ENCODE measurements around the gene NSG1.

NSG1 gene

GRCh38 chr4:4374388-4375098 is 12.4 kb upstream of the NSG1 start:
- DNase-seq (ENCODE audit: low read depth), result no peak

DNA sequence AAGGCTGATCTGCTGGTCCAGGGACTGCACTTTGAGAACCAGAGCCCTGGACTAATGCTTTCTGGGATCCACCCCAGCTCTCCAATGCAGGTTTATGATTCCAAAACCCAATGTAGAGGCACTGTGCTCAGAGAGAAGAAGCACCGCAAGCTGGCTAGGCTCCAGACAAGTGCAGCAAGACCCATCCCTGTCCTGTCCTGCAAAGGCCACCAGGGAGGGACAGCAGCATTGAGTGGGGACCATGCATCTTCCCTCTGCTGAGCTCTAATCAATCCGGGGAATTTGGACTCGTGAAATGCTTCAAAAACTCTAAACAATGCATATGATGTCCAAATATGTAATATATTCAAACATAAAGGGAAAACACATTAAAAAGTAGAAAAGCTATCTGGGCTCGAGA is 10.8 kb upstream of the NSG1 start:
- DNase-seq (ENCODE audit: low read depth), result no peak

DNA sequence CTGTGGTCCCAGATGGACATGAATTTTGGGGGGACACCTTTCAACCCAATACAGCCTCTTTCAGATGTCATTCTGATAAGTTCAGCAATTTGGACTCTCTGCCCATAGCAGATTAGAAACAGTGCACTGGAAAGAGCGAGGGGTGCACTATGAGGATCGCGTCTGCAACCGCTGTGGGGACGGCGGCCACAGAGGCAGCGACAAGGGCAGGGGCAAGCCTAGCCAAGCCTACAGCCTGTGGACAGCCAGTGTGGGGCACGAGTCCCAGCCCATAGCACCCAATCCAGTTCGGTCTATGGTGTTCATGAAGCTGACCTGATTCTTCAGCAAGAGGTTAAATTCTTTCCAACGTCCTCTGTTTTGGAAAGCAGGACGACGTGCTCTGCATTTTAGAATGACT is 9.7 kb upstream of the NSG1 start:
- no peak for DNase-seq (ENCODE audit: low read depth)

DNA sequence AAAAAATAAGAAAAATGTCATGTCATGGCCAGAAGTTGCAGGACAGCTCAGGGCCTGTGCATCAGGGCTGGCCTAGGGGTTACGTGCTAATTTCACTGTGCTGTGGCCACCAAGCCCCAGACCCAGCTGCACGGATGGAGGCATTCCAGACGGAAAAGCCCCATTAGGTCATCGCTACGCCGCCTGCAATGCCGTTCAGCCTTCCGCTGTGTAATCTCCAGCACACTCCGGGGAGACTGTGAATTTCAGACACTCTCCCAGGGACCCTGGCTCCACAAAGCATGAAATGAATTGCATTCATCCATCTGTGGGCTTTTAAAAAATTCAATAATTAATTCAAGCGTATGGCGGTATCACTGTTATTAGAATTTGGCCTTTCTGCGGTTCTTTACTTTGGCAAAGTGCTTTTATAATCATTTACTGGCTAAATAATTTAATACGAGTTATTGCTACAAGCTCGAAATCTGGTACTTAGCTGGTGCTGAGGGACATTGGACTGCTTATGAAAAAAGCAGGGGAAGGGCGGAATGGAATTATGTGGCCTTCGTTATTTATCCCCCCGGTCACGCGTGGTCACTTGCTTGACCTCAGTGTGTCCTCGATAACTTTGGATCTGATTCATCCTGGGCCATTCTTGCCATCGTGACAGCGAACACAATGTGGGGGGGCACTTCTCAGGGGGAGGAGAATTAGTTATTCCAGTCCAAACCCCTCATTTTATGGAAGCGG is 9.0 kb upstream of the NSG1 start:
- no peak for DNase-seq (ENCODE audit: low read depth)

- DNase-seq (ENCODE audit: low read depth), result no peak
Measured at GRCh38 chr4:4379540-4380087, 7.3 kb upstream of the NSG1 start.

GRCh38 chr4:4383085-4383484 is 3.8 kb upstream of the NSG1 start:
- no peak for DNase-seq (ENCODE audit: low read depth)

- peak; percentile 22 for DNase-seq (ENCODE audit: low read depth)
Measured at GRCh38 chr4:4384837-4385236, 2.1 kb upstream of the NSG1 start.

- DNase-seq (ENCODE audit: low read depth), result no peak
Measured at GRCh38 chr4:4385729-4386295, 1.1 kb upstream of the NSG1 start.

- no peak for DNase-seq (ENCODE audit: low read depth)
Measured at GRCh38 chr4:4386296-4386735, 586 bp upstream of the NSG1 start.

- DNase-seq (ENCODE audit: low read depth), result no peak
Measured at GRCh38 chr4:4387531-4388310, 819 bp downstream of the NSG1 start.

- no peak for DNase-seq (ENCODE audit: low read depth)
Measured at GRCh38 chr4:4388311-4388790, 1.4 kb downstream of the NSG1 start.

DNA sequence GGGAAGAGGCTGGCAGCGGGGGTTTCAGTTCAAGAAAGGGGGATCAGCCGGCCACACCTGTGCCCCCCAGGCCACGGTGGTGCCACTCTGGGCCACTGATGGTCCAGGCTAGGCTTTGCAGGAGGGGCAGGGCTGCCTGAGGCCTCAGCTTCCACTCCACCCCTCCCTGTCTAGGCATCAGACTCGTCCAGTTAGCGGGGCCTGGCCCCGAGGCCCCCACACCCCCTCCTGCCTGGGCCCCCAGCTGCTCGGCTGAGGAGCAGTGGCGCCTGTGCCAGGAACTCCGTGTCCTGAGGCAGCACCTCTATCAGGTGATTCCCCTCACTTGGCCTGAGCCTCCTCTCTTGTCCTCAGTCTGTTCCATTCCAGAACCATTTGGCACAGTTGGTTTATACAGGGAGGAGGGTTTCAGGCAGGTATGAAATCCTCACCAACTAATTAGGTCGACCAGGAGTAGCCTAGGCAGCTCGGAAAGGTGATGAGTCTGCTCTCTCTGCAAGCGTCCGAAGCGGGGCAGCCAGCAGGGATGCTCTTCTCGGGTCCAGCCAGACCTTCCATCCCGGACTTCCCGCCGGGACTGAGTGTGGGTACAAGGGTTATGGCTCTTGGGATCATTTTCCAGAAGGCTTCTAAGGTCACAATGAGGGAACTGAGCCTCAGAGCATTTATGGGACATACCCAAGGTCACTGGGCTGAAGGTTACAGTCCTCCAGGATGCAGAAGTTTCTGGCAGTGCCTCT is 2.1 kb downstream of the NSG1 start:
- DNase-seq (ENCODE audit: low read depth), result no peak

- DNase-seq (ENCODE audit: low read depth), result no peak
Measured at GRCh38 chr4:4390046-4390445, 3.1 kb downstream of the NSG1 start.

DNA sequence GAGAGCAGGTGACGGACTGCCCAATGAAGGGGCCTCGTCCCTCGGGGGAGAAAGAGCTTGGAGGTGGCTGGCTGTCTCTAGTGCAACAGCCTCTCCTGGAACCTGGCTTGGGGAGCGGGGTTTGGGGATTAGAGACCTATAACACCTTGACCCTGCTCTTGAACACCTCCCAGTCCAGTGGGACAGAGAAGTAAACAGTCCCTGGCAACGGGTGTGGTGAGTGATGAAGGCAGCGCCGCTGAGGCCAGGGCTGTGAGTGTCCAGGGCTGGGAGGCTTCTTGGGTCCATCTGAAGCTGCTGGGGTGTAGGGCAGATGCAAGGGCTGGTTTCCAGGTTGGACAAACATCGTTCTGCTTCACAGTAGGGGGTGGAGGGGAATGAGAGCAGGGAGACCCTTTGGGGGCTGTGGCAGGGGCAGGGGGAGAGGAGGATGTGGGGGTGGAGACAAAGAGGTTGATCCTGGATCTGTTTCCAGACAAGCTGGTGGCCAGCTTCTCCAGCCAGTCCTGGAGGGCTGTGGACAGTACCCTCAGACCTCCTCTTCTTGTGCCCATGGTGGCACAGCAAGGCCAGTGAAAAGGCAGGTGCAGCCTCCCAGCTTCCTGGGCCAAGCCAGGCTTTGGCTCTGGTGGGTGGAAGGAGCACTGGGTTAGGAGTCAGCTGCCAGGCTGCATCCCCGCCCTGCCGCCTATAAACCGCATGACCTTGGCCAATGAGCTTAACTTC is 3.8 kb downstream of the NSG1 start:
- DNase-seq (ENCODE audit: low read depth), result no peak

- DNase-seq (ENCODE audit: low read depth), result no peak
Measured at GRCh38 chr4:4391866-4392265, 5.0 kb downstream of the NSG1 start.

DNA sequence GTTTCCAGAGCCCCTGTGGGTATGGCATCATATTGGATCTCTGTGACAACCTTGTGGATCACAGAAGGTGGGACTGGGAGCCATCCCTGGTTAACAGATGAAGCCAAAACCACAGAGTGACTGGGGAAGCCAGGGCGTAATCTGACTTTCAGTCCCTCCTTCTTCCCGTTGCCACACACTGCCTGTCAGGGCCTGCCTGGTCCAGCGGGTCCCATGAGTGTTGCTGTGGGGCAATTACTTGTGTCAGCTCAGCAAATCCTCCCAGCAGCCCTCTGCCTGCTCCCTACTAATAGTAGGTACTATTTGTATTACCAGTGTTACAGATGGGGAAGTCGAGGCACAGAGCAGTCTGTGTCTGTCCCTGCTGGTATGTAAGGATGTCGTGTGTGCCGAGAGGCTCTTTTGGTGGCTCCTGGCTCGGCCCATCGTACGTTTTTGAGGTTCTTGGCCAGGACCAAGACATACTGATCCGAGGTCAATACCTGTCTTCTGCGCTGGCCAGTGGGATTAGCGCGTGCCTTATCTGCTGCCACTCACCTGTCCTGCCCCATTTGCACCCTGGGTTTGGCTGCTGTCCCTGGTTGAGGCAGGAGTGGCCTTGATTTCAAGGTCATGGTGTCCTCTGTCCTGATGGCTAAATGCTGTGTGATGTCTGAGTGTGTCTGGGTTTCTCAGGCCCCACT is 5.7 kb downstream of the NSG1 start:
- DNase-seq (ENCODE audit: low read depth), result no peak

DNA sequence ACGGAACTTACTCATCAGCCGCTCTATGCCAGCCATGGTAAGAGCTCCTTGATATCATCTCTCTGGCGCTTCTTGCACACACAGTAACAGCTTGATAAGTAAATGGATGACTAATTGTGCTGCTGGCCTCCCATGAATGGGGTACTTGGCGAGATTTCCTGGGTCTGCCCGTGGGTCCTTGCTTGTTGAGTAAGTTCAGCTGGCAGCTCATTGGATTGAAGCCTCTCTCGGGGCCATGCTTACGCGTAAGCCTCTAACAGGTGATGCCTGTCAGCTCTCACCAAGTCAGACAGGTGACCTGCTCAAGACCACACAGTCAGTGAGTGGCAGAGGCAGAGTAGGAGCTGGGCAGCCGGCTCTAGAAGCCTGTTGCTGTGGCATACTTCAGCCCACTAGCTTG is 7.7 kb downstream of the NSG1 start:
- peak; percentile 19 for DNase-seq (ENCODE audit: low read depth)

DNA sequence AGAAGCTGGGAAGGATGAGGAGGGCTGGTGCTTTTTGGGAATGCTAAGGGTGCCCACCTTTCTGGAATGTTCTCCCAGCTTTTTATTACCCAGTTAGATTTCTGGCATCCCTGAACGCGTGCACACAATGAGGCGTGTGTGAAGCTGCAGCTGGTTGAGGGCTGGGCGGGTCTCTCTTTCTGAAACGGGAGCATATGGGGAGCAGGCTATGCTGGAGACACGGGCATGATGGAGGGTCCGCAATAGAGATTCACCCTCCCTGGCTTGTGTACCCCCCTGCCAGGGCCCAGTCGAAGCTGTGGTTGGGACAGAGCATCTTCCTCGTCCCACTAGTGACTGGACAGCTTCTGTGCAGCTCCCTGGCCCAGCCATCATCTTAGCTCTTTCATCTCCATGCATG is 8.5 kb downstream of the NSG1 start:
- no peak for DNase-seq (ENCODE audit: low read depth)

- DNase-seq (ENCODE audit: low read depth), result no peak
Measured at GRCh38 chr4:4395849-4396627, 9.1 kb downstream of the NSG1 start.

All from EH (cell line).